Nephron (organoid): ENCODE data around the gene SRD5A3.

Experiments
- H3K27ac Mint-ChIP-seq, 3 experiments: 2 replicates each; pipeline ENCODE4 v1.8.0; 2020; ENCODE audit warnings: mixed read lengths in 3 of 3, mild to moderate bottlenecking in 2 of 3, moderate library complexity in 1 of 3
- H3K27me3 Mint-ChIP-seq: 2 replicates; pipeline ENCODE4 v1.8.0; 2021; ENCODE audit warnings: low read depth, mild to moderate bottlenecking, moderate library complexity, mixed read lengths
- H3K36me3 Mint-ChIP-seq: 2 replicates; pipeline ENCODE4 v1.8.0; 2020; ENCODE audit warnings: low read depth, mixed read lengths
- H3K4me1 Mint-ChIP-seq: 2 replicates; pipeline ENCODE4 v1.8.0; 2020; ENCODE audit warnings: mixed read lengths
- H3K4me3 Mint-ChIP-seq, 3 experiments: 2 replicates each; pipeline ENCODE4 v1.8.0; 2020; ENCODE audit warnings: mild to moderate bottlenecking in 3 of 3, mixed read lengths in 3 of 3, moderate library complexity in 2 of 3
- H3K9me3 Mint-ChIP-seq: 2 replicates; pipeline ENCODE4 v1.8.0; 2020; ENCODE audit warnings: mixed read lengths
- TF ChIP-seq, protein P1 (sequence below), 3 experiments: fragments of 200-600 bp; sonication (generic); IDR thresholded peaks; one replicate each; pipeline ENCODE4 v1.5.0; 2021; ENCODE audit warnings: antibody characterized with exemption in 3 of 3; ENCODE audit not compliant: unreplicated experiment in 3 of 3

SRD5A3 gene

DNA sequence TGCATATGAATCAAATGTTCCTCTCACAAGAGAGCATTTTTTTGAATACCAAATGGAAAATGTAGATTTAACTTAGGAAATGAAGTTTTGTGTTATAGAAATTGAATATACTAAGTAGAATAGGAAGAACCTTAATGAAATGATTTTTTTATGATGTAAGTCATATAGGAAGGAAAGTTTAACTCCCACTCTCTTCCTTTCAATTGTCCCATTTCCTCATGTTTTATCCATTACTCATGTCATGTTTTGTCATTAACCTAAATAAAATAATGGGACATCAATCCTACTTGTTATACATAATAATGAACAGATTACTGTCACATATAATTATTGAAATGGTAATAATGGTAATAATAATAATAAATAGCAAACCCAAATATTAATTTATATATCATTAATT is 22.7 kb upstream of the SRD5A3 start:
- H3K4me3 Mint-ChIP-seq: no peak overlapping the region
- no peak overlapping the region for H3K27ac Mint-ChIP-seq

DNA sequence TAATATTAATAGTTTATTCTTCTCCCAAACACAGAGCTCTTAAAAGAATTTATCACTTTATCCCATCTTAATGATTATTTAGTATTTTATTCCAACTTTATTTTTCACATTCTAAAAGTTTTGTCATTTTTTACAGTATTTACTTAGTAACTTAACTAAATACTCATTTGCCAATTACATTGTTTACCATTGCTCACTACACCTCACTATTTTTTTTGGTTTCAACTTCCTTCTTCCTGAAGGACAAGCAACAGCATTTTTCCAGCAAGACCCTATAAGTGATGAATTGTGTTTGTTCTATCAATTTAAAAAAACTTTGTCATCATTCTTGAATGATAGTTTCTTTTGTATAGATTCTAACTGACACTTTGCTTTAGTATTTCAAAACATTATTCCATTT is 19.4 kb upstream of the SRD5A3 start:
- Mint-ChIP-seq H3K4me1 (no peaks in the 10 kb centered on the region), H3K27me3 (peaks cover 1% of the 10 kb centered on the region), H3K4me3 (no peak overlapping the region), H3K9me3 (peaks cover 12% of the 10 kb centered on the region), H3K27ac (no peak overlapping the region), H3K36me3 (no peaks in the 10 kb centered on the region)
- TF ChIP-seq, protein P1, sequence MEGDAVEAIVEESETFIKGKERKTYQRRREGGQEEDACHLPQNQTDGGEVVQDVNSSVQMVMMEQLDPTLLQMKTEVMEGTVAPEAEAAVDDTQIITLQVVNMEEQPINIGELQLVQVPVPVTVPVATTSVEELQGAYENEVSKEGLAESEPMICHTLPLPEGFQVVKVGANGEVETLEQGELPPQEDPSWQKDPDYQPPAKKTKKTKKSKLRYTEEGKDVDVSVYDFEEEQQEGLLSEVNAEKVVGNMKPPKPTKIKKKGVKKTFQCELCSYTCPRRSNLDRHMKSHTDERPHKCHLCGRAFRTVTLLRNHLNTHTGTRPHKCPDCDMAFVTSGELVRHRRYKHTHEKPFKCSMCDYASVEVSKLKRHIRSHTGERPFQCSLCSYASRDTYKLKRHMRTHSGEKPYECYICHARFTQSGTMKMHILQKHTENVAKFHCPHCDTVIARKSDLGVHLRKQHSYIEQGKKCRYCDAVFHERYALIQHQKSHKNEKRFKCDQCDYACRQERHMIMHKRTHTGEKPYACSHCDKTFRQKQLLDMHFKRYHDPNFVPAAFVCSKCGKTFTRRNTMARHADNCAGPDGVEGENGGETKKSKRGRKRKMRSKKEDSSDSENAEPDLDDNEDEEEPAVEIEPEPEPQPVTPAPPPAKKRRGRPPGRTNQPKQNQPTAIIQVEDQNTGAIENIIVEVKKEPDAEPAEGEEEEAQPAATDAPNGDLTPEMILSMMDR (IDR thresholded peaks at IDR 0.05; ENCODE audit: unreplicated experiment in 3 of 3): no peak

More for the DNA sequence above, 22.7 kb upstream of the SRD5A3 start:
- Mint-ChIP-seq H3K4me1 (peaks cover 16% of the 10 kb centered on the region), H3K9me3 (no peaks in the 10 kb centered on the region), H3K36me3 (no peaks in the 10 kb centered on the region), H3K27me3 (no peaks in the 10 kb centered on the region)
- TF ChIP-seq, protein P1 (IDR thresholded peaks at IDR 0.05; ENCODE audit: unreplicated experiment in 3 of 3): no peak

DNA sequence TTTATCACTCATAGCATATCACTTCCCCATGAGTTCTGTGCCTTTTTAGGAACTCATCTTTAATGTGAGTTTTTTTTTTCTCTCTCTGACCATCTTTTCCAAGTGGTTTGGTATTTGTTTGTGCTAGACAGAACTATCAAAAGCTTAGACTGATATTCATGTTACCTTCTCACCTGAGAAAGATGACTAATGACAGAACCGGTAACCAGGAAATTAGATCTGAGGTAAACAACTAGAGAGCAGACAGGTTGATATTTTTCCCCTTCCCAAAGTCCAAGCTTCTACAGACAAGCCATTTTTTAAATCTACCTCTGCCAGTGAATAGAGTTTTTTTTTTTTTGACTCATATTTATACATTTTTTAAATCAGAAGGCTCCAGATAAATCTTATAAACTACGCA is 17.0 kb upstream of the SRD5A3 start:
- no peaks in the 10 kb centered on the region for H3K4me1 Mint-ChIP-seq
- peaks cover 3% of the 10 kb centered on the region for H3K27me3 Mint-ChIP-seq
- H3K36me3 Mint-ChIP-seq: no peaks in the 10 kb centered on the region
- TF ChIP-seq, protein P1 (IDR thresholded peaks at IDR 0.05; ENCODE audit: unreplicated experiment in 3 of 3): no peak
- H3K4me3 Mint-ChIP-seq: no peak overlapping the region
- H3K27ac Mint-ChIP-seq: no peak overlapping the region
- H3K9me3 Mint-ChIP-seq: peaks cover 12% of the 10 kb centered on the region

DNA sequence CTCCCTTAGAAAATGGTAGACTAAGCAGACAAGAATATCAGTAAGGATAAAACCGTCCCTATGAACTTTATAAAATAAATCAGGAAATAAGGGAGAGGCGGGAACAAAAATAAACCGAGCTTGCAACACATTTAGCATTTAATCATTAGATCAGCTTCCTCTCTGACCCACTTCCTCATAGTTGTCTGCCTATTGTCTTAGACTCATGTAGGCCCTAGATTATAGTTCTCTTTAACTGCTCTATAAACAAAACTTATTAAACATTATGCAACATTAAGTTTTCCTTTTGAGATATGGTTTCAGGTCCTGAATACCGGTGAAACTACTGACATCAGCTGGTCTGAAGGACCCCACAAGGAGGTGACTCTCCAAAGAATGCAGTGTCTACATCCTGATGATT is 15.8 kb upstream of the SRD5A3 start:
- Mint-ChIP-seq H3K27me3 (peaks cover 3% of the 10 kb centered on the region), H3K4me1 (no peaks in the 10 kb centered on the region), H3K4me3 (no peak overlapping the region), H3K36me3 (no peaks in the 10 kb centered on the region), H3K27ac (no peak overlapping the region), H3K9me3 (peaks cover 12% of the 10 kb centered on the region)
- TF ChIP-seq, protein P1 (IDR thresholded peaks at IDR 0.05; ENCODE audit: unreplicated experiment in 3 of 3): no peak

DNA sequence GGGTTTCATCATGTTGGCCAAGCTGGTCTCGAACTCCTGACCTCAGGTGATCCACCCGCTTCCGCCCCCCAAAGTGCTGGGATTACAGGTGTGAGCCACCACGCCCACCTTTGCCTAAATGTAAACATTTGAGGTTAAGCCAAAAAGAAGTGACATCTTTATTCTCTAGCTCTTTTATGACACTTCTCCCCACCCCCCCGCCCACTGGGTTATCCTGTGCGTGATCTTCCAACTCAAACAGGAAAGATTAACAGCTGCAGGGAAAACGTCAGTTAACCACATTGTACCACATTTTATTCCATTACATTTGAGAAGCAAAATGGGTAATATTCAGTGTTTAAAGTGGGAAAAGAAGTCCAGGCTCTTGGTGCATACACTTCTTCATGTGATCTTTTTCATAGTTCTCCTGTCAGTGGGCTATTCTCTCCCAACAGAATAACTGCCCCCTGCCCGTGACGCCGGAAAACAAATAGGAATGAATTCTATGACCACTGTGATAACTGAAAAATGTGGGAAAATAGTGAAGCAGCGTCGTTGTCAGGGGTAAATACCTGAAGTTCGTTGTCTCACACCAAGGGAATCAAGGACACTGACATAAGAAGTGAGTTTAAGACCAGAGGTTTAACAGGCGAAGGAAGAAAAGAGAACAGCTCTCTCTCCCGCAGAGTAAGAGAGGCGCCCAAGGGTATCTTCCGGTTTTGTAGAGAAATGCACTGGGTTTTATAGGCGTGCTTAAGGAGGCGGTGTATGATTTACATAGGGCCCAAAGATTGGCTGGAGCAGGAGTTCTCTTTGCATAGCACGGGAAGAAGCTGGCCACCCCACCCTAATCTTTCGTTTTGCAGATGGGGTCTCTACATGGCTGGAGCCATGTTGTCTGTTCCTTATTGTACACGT is 9.7 kb upstream of the SRD5A3 start:
- TF ChIP-seq, protein P1 (IDR thresholded peaks at IDR 0.05; ENCODE audit: unreplicated experiment in 3 of 3): no peak
- Mint-ChIP-seq H3K27me3 (peaks cover 6% of the 10 kb centered on the region), H3K4me3 (no peak overlapping the region), H3K27ac (no peak overlapping the region), H3K4me1 (no peaks in the 10 kb centered on the region), H3K9me3 (peaks cover 2% of the 10 kb centered on the region), H3K36me3 (no peaks in the 10 kb centered on the region)

DNA sequence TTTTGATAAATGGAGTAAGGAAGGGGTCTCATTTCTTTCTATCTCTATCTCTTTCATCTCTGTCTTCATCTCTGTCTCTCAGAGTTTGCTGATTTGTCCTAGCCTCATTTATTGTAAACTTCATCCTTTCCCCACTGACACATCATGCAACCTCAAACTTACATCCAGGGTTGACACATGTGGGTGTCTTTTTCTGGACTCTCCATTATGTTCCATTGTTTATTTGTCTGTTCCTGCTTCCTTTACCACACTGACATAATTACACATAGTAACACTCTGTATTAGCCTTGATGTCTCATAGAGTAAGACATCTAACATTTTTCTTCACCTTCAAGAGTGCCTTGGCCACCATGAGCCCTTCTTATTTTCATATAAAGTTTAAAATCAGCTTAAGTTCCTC is 8.1 kb upstream of the SRD5A3 start:
- Mint-ChIP-seq H3K4me3 (no peak overlapping the region), H3K27me3 (peaks cover 6% of the 10 kb centered on the region), H3K4me1 (no peaks in the 10 kb centered on the region), H3K27ac (no peak overlapping the region), H3K9me3 (peaks cover 2% of the 10 kb centered on the region), H3K36me3 (no peaks in the 10 kb centered on the region)
- TF ChIP-seq, protein P1 (IDR thresholded peaks at IDR 0.05; ENCODE audit: unreplicated experiment in 3 of 3): no peak
